AG10803 (cell line): ENCODE measurements around the gene DCAF4L1.
A peak's percentile ranks its signal among the peaks of the same experiment; 100 is the strongest.

Experiments
- DNase-seq: peaks from one replicate; pipeline ENCODE4 v3.0.0; 2010; ENCODE audit warnings: low read depth
- H3K4me3 ChIP-seq: 2 replicates; pipeline ENCODE4 v1.5.1; 2011; ENCODE audit warnings: mild to moderate bottlenecking, low read length, control low read depth
- CTCF ChIP-seq: conservative IDR thresholded peaks from 2 replicates; pipeline ENCODE4 v1.5.1; 2011; ENCODE audit warnings: mild to moderate bottlenecking, low read length, control low read depth, inconsistent platforms

DCAF4L1 gene

GRCh38 chr4:41998019-41998418 is 16.5 kb downstream of the DCAF4L1 start:
- no peak overlapping the region for H3K4me3 ChIP-seq
- no peak for TF ChIP-seq CTCF

GRCh38 chr4:41999321-41999720 is 17.8 kb downstream of the DCAF4L1 start:
- no peak overlapping the region for H3K4me3 ChIP-seq
- no peak for DNase-seq
- no peak for TF ChIP-seq CTCF

More at GRCh38 chr4:41998019-41998418, 16.5 kb downstream of the DCAF4L1 start:
- DNase-seq = no peak

- H3K4me3 ChIP-seq = no peak overlapping the region
- DNase-seq = no peak
- no peak for TF ChIP-seq CTCF
Observed at GRCh38 chr4:42008011-42008786, 26.6 kb downstream of the DCAF4L1 start.

- no peak for TF ChIP-seq CTCF
- no peak for DNase-seq
- no peak overlapping the region for H3K4me3 ChIP-seq
Observed at GRCh38 chr4:42015438-42015837, 33.9 kb downstream of the DCAF4L1 start.

- TF ChIP-seq CTCF = no peak
- DNase-seq = peak; percentile 16
- no peak overlapping the region for H3K4me3 ChIP-seq
Observed at GRCh38 chr4:42018451-42018850, 36.9 kb downstream of the DCAF4L1 start.
